HepG2 (cell line): Measurements from ENCODE around the gene DGKB. TPM values are rescaled to one million over a fixed set of nuclear protein-coding genes. Genes with fewer than 3 reads are reported as not detected.

ENCODE experiments used
- ATAC-seq: fragments of 200-7000 bp; cut with Tn5 transposase; 3 replicates; pipeline ENCODE4 v1.9.1; 2020; ENCODE audit warnings: mild to moderate bottlenecking, moderate library complexity
- BruUV-seq: library from RNA; stranded (reverse); fragments of 400-500 nt; replicated peaks from 2 replicates; lab custom pipeline; 2021; lab: Mats Ljungman, UMichigan
- CTCF ChIA-PET: fragments of 300-600 bp; formaldehyde crosslinking; extraction: SDS; loops from one replicate; lab custom pipeline; 2021; ENCODE audit warnings: low total read pairs, inconsistent platforms, low intra/inter-chr PET ratio; lab: Yijun Ruan, JAX
- POLR2A ChIA-PET: fragments of 350-600 bp; sonication (Branson Sonifier 250); formaldehyde crosslinking; loops from one replicate; lab custom pipeline; 2020; ENCODE audit warnings: antibody characterized with exemption, inconsistent platforms; lab: Yijun Ruan, JAX
- DNase-seq: peaks from one replicate; pipeline ENCODE4 v3.0.0-alpha.2; 2015; ENCODE audit warnings: low spot score
- FAIRE-seq: peaks from 3 replicates; lab custom pipeline; 2011; peaks lifted over from hg19 to GRCh38; lab: Jason Lieb, UNC
- H2AFZ ChIP-seq: one replicate; pipeline ENCODE4 v1.6.1; 2011; ENCODE audit warnings: low read length, inconsistent platforms
- H3K27ac ChIP-seq: fragments of 300-600 bp; 3 replicates; pipeline ENCODE4 v1.8.0; 2011; ENCODE audit warnings: mixed run types, mild to moderate bottlenecking, mixed read lengths, low read length, inconsistent platforms; ENCODE audit not compliant: insufficient read depth; ENCODE audit errors: extremely low read length
- H3K27me3 ChIP-seq, 2 experiments: fragments of 200-600 bp in 1 of 2; 2 replicates in 1 of 2; 3 replicates in 1 of 2; pipeline versions ENCODE4 v1.6.0 to v1.8.0; 2011; ENCODE audit warnings: low read length in 2 of 2, mild to moderate bottlenecking in 2 of 2, moderate library complexity in 2 of 2, inconsistent platforms in 1 of 2; ENCODE audit not compliant: insufficient read depth in 2 of 2, control insufficient read depth in 1 of 2
- H3K36me3 ChIP-seq, 2 experiments: fragments of 200-600 bp in 1 of 2; replicated peaks in 1 of 2; 2 replicates in 1 of 2; 3 replicates in 1 of 2; pipeline versions ENCODE4 v1.5.1 to v1.8.0; 2011; ENCODE audit warnings: low read length in 2 of 2, inconsistent platforms in 1 of 2; ENCODE audit not compliant: insufficient read depth in 2 of 2, control insufficient read depth in 1 of 2
- H3K4me1 ChIP-seq: 2 replicates; pipeline ENCODE4 v1.5.1; 2012; ENCODE audit warnings: low read length, inconsistent platforms; ENCODE audit not compliant: insufficient read depth
- H3K4me2 ChIP-seq: 2 replicates; pipeline ENCODE4 v1.6.0; 2011; ENCODE audit warnings: low read depth, low read length, inconsistent platforms
- H3K4me3 ChIP-seq, 3 experiments: fragments of 200-600 bp in 1 of 3; sonication (generic), shearing (Covaris generic) in 1 of 3; replicated peaks in 1 of 3; 2 replicates each; pipeline ENCODE4 v1.5.1; 2011 to 2016; ENCODE audit warnings: low read length in 3 of 3, inconsistent platforms in 2 of 3, low read depth in 2 of 3, mild to moderate bottlenecking in 2 of 3, control low read depth in 1 of 3, mixed read lengths in 1 of 3; ENCODE audit not compliant: insufficient read depth in 1 of 3
- H3K79me2 ChIP-seq: one replicate; pipeline ENCODE4 v1.6.1; 2011; ENCODE audit warnings: low read length, inconsistent platforms; ENCODE audit not compliant: insufficient read depth
- H3K9ac ChIP-seq: 2 replicates; pipeline ENCODE4 v1.6.0; 2011; ENCODE audit warnings: mild to moderate bottlenecking, low read depth, low read length, inconsistent platforms; ENCODE audit not compliant: insufficient read depth
- H3K9me3 ChIP-seq: 2 replicates; pipeline ENCODE4 v1.5.1; 2012; ENCODE audit warnings: mild to moderate bottlenecking, low read length
- H4K20me1 ChIP-seq: 2 replicates; pipeline ENCODE4 v1.6.0; 2011; ENCODE audit warnings: inconsistent platforms, mild to moderate bottlenecking, low read length, moderate library complexity; ENCODE audit not compliant: insufficient read depth
- BRCA1 ChIP-seq: sonication (generic); formaldehyde crosslinking; IDR thresholded peaks from 2 replicates; pipeline ENCODE4 v1.4.0; 2020; ENCODE audit warnings: missing genetic modification reagents
- REXO4 ChIP-seq: sonication (generic); formaldehyde crosslinking; IDR thresholded peaks from 2 replicates; pipeline ENCODE4 v1.8.0; 2022; ENCODE audit warnings: missing genetic modification reagents, mild to moderate bottlenecking, borderline replicate concordance
- SSRP1 ChIP-seq: IDR thresholded peaks from 2 replicates; pipeline ENCODE4 v1.6.1; 2016; ENCODE audit warnings: control low read depth
- TRIM24 ChIP-seq: sonication (generic); formaldehyde crosslinking; IDR thresholded peaks from 2 replicates; pipeline ENCODE4 v1.8.0; 2022; ENCODE audit warnings: mild to moderate bottlenecking, missing genetic modification reagents
- WIZ ChIP-seq: sonication (generic); formaldehyde crosslinking; IDR thresholded peaks from 2 replicates; pipeline ENCODE4 v1.5.1; 2020; ENCODE audit warnings: mild to moderate bottlenecking, missing genetic modification reagents
- ZNF274 ChIP-seq: sonication (generic); formaldehyde crosslinking; IDR thresholded peaks from 2 replicates; pipeline ENCODE4 v1.5.1; 2020; ENCODE audit warnings: mild to moderate bottlenecking, missing genetic modification reagents
- ZNF605 ChIP-seq: sonication (generic); formaldehyde crosslinking; IDR thresholded peaks from 2 replicates; pipeline ENCODE4 v1.8.0; 2022; ENCODE audit warnings: mild to moderate bottlenecking, missing genetic modification reagents
- ZNF747 ChIP-seq: sonication (generic); formaldehyde crosslinking; IDR thresholded peaks from 2 replicates; pipeline ENCODE4 v1.8.1; 2023; ENCODE audit warnings: missing genetic modification reagents, mild to moderate bottlenecking, borderline replicate concordance
- ZNF788 ChIP-seq: sonication (generic); formaldehyde crosslinking; IDR thresholded peaks from 2 replicates; pipeline ENCODE4 v1.5.0; 2020; ENCODE audit warnings: mild to moderate bottlenecking, missing genetic modification reagents, borderline replicate concordance
- ZNF883 ChIP-seq: sonication (generic); formaldehyde crosslinking; IDR thresholded peaks from 2 replicates; pipeline ENCODE4 v1.5.1; 2020; ENCODE audit warnings: mild to moderate bottlenecking, missing genetic modification reagents; ENCODE audit errors: not compliant biosample characterization
- ZSCAN5A ChIP-seq: sonication (generic); formaldehyde crosslinking; IDR thresholded peaks from 2 replicates; pipeline ENCODE4 v1.8.0; 2022; ENCODE audit warnings: mild to moderate bottlenecking, missing genetic modification reagents, borderline replicate concordance
- WGBS: methylation state at CpG from one replicate; pipeline ENCODE4 v1.1.6; 2017; ENCODE audit warnings: low lambda C conversion rate; 5-methylcytosine and 5-hydroxymethylcytosine counted together
- in situ Hi-C: cut with HindIII; loops from 2 replicates; pipeline ENCODE4 v1.10.0; 2017; ENCODE audit warnings: low pct_unique_long_range_greater_than_20kb; ENCODE audit not compliant: extremely low pct_ligation_motif_present
- intact Hi-C: fragments of 100-400 bp; cut with micrococcal nuclease; formaldehyde crosslinking; loops from one replicate; pipeline ENCODE4 v1.10.0; 2022; ENCODE audit not compliant: unreplicated experiment
- polyA plus RNA-seq, 8 experiments: library from polyadenylated mRNA; depleted of rRNA in 3 of 8; stranded (reverse) in 7 of 8; unstranded in 1 of 8; fragments of >200 nt; fragmentation: Illumina TruSeq in 4 of 8; extraction: Trizol in 4 of 8; gene quantifications; 2 replicates each; pipeline versions ENCODE4 v1.2.1 to v1.2.3, GENCODE V29; 2011 to 2016; ENCODE audit warnings: low read depth in 4 of 8, missing spikeins in 1 of 8, mixed read lengths in 1 of 8; ENCODE audit not compliant: insufficient read depth in 1 of 8
- total RNA-seq, 5 experiments: library from RNA; depleted of rRNA; stranded (reverse); fragments of >200 nt; fragmentation: Illumina TruSeq; extraction: Trizol; gene quantifications; 2 replicates each; pipeline ENCODE4 v1.2.3, GENCODE V29; 2016; ENCODE audit warnings: low read depth in 1 of 5

DGKB gene
- total and polyA plus RNA-seq, 2 of the 13 experiments (the other 11 are each of a cell fraction or from before 2014, with no cell fraction given), result not detected

DNA sequence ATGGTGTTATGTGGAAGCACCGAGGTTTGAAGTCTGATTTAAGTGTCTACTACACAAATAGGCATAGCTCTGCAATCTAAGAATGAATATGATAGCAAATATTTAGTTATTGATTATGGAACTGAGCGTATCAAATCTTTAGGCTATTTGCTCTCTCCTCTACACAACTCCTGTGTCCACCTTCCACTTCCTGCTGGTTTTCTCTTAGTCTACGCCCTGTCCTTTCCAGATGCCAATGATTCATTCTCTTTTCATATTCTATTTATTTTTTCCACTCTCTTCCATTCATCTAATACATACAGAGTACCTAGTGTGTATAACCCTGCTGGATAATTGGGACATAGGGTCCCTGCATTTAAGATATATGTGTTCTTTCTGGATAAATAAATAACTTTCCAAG lies 83.7 kb downstream of the DGKB start:
- H3K4me1 ChIP-seq, result no peaks in the 10 kb centered on the region
- no peak overlapping the region for H3K4me2 ChIP-seq
- no peak overlapping the region for H3K4me3 ChIP-seq
- no peak overlapping the region for H3K27ac ChIP-seq
- DNase-seq, result no peak
- ChIA-PET CTCF (no interaction called here), POLR2A (no interaction called here)
- no peak overlapping the region for H3K9ac ChIP-seq
- no peaks in the 10 kb centered on the region for H3K79me2 ChIP-seq
- intact Hi-C loops (no loop called here), in situ Hi-C loops (no loop called here)
- BruUV-seq, result no TSS peak
- H3K27me3 ChIP-seq, result no peaks in the 10 kb centered on the region
- no peak for ATAC-seq
- H4K20me1 ChIP-seq, result no peaks in the 10 kb centered on the region
- H3K36me3 ChIP-seq, result no peaks in the 10 kb centered on the region
- H3K9me3 ChIP-seq, result peaks cover 21% of the 10 kb centered on the region
- WGBS, result 26% methylated on average over 3 of the region's 3 CpGs
- FAIRE-seq, result no peak
- TF ChIP-seq ZSCAN5A (CRISPR knock-in tag) (no peak), ZNF788 (CRISPR knock-in tag) (no peak), ZNF274 (CRISPR knock-in tag) (no peak), TRIM24 (CRISPR knock-in tag) (no peak), REXO4 (CRISPR knock-in tag) (no peak), WIZ (CRISPR knock-in tag) (no peak), ZNF883 (CRISPR knock-in tag) (no peak), SSRP1 (CRISPR knock-in tag) (no peak), ZNF747 (no peak), ZNF605 (CRISPR knock-in tag) (no peak), BRCA1 (CRISPR knock-in tag) (no peak)
- no peak overlapping the region for H2AFZ ChIP-seq
